KMS-11 (cell line): ENCODE measurements around the gene RYR2.

Experiments used
- H2AFZ ChIP-seq: fragments of 200-600 bp; sonication (generic); 2 replicates; pipeline ENCODE4 v1.6.1; 2016; ENCODE audit warnings: antibody characterized with exemption, mixed run types, low read depth
- H3K27ac ChIP-seq: fragments of 200-600 bp; sonication (generic); 2 replicates; pipeline ENCODE4 v1.6.1; 2016; ENCODE audit warnings: mild to moderate bottlenecking, mixed run types
- H3K27me3 ChIP-seq: fragments of 200-600 bp; sonication (generic); 2 replicates; pipeline ENCODE4 v1.6.1; 2017; ENCODE audit warnings: mild to moderate bottlenecking, low read depth, mixed run types, moderate library complexity; ENCODE audit not compliant: insufficient read depth
- H3K36me3 ChIP-seq: fragments of 200-600 bp; sonication (generic); 2 replicates; pipeline ENCODE4 v1.6.1; 2017; ENCODE audit warnings: mild to moderate bottlenecking, mixed run types; ENCODE audit not compliant: insufficient read depth
- H3K4me1 ChIP-seq: fragments of 200-600 bp; sonication (generic); 2 replicates; pipeline ENCODE4 v1.6.1; 2016; ENCODE audit warnings: mild to moderate bottlenecking, low read depth, mixed run types; ENCODE audit not compliant: poor library complexity, severe bottlenecking
- H3K4me2 ChIP-seq: fragments of 200-600 bp; sonication (generic); 2 replicates; pipeline ENCODE4 v1.7.0; 2016; ENCODE audit warnings: mild to moderate bottlenecking, mixed run types
- H3K4me3 ChIP-seq: fragments of 200-600 bp; sonication (generic); IDR thresholded peaks from 2 replicates; pipeline ENCODE4 v1.6.1; 2017; ENCODE audit warnings: low read depth, low read length, mixed read lengths; ENCODE audit not compliant: insufficient read depth
- H3K79me2 ChIP-seq: fragments of 200-600 bp; sonication (generic); 2 replicates; pipeline ENCODE4 v1.6.1; 2016; ENCODE audit warnings: low read depth, mixed run types; ENCODE audit not compliant: insufficient read depth
- H3K9ac ChIP-seq: fragments of 200-600 bp; sonication (generic); 2 replicates; pipeline ENCODE4 v1.6.1; 2016; ENCODE audit warnings: mild to moderate bottlenecking, mixed run types
- H4K20me1 ChIP-seq: fragments of 200-600 bp; sonication (generic); 2 replicates; pipeline ENCODE4 v1.6.1; 2016; ENCODE audit warnings: mild to moderate bottlenecking, mixed run types; ENCODE audit not compliant: insufficient read depth
- CTCF ChIP-seq: fragments of 200-600 bp; sonication (generic); conservative IDR thresholded peaks from 2 replicates; pipeline ENCODE4 v1.6.1; 2017; ENCODE audit warnings: low read depth, mild to moderate bottlenecking, antibody characterized with exemption, low read length, moderate library complexity, mixed read lengths

Gene RYR2

GRCh38 chr1:237387144-237387505, 345.1 kb downstream of the RYR2 start:
- Histone ChIP-seq H3K36me3 (no peaks in the 10 kb centered on the region), H3K79me2 (no peaks in the 10 kb centered on the region), H3K4me3 (no peak overlapping the region), H3K4me1 (no peaks in the 10 kb centered on the region), H2AFZ (no peak overlapping the region), H3K4me2 (no peak overlapping the region), H4K20me1 (no peaks in the 10 kb centered on the region), H3K27ac (no peak overlapping the region), H3K27me3 (no peaks in the 10 kb centered on the region), H3K9ac (no peak overlapping the region)
- TF ChIP-seq CTCF = no peak

GRCh38 chr1:237390823-237391222, 348.8 kb downstream of the RYR2 start:
- H2AFZ ChIP-seq = no peak overlapping the region
- no peaks in the 10 kb centered on the region for H3K4me1 ChIP-seq
- no peak for TF ChIP-seq CTCF
- H3K27me3 ChIP-seq = no peaks in the 10 kb centered on the region
- H3K27ac ChIP-seq = no peak overlapping the region
- no peak overlapping the region for H3K4me3 ChIP-seq
- no peaks in the 10 kb centered on the region for H3K36me3 ChIP-seq
- H4K20me1 ChIP-seq = no peaks in the 10 kb centered on the region
- no peaks in the 10 kb centered on the region for H3K79me2 ChIP-seq
- no peak overlapping the region for H3K9ac ChIP-seq
- no peak overlapping the region for H3K4me2 ChIP-seq

GRCh38 chr1:237393632-237394031, 351.6 kb downstream of the RYR2 start:
- TF ChIP-seq CTCF = no peak
- Histone ChIP-seq H3K9ac (no peak overlapping the region), H3K36me3 (no peaks in the 10 kb centered on the region), H3K4me3 (no peak overlapping the region), H3K4me1 (no peaks in the 10 kb centered on the region), H3K4me2 (no peak overlapping the region), H3K79me2 (no peaks in the 10 kb centered on the region), H3K27ac (no peak overlapping the region), H3K27me3 (no peaks in the 10 kb centered on the region), H4K20me1 (no peaks in the 10 kb centered on the region), H2AFZ (no peak overlapping the region)

GRCh38 chr1:237394281-237394680, 352.3 kb downstream of the RYR2 start:
- Histone ChIP-seq H2AFZ (no peak overlapping the region), H4K20me1 (no peaks in the 10 kb centered on the region), H3K36me3 (no peaks in the 10 kb centered on the region), H3K9ac (no peak overlapping the region), H3K4me1 (no peaks in the 10 kb centered on the region), H3K27ac (no peak overlapping the region), H3K27me3 (no peaks in the 10 kb centered on the region), H3K79me2 (no peaks in the 10 kb centered on the region), H3K4me3 (no peak overlapping the region), H3K4me2 (no peak overlapping the region)
- TF ChIP-seq CTCF = no peak

GRCh38 chr1:237396426-237396825, 354.4 kb downstream of the RYR2 start:
- Histone ChIP-seq H2AFZ (no peak overlapping the region), H3K79me2 (no peaks in the 10 kb centered on the region), H3K4me1 (no peaks in the 10 kb centered on the region), H3K4me2 (no peak overlapping the region), H3K36me3 (no peaks in the 10 kb centered on the region), H3K4me3 (no peak overlapping the region), H3K27me3 (no peaks in the 10 kb centered on the region), H3K27ac (no peak overlapping the region), H3K9ac (no peak overlapping the region), H4K20me1 (no peaks in the 10 kb centered on the region)
- no peak for TF ChIP-seq CTCF
